Right lobe of liver (tissue), 4 donors: ENCODE measurements around the gene TFCP2L1.

ENCODE experiments used
- POLR2A ChIP-seq: fragments of 450-650 bp; IDR thresholded peaks from one replicate; pipeline ENCODE4 v1.6.1; 2017; ENCODE audit warnings: antibody characterized with exemption, mild to moderate bottlenecking
- TF ChIP-seq, protein P1 (sequence below), 4 donors: fragments of 200-600 bp in 3 of 4; fragments of 450-650 bp in 1 of 4; IDR thresholded peaks; one replicate each; pipeline versions ENCODE4 v1.5.1 to v1.8.0; 2016 to 2022; ENCODE audit warnings: antibody characterized with exemption in 4 of 4, mild to moderate bottlenecking in 2 of 4
- donor health status: DM: no; HTN: no; CAD: no.
- donor health status: DM: no; HTN: no; CAD: no.
- donor health status: DM: no; HTN: yes; CAD: no.

DNA sequence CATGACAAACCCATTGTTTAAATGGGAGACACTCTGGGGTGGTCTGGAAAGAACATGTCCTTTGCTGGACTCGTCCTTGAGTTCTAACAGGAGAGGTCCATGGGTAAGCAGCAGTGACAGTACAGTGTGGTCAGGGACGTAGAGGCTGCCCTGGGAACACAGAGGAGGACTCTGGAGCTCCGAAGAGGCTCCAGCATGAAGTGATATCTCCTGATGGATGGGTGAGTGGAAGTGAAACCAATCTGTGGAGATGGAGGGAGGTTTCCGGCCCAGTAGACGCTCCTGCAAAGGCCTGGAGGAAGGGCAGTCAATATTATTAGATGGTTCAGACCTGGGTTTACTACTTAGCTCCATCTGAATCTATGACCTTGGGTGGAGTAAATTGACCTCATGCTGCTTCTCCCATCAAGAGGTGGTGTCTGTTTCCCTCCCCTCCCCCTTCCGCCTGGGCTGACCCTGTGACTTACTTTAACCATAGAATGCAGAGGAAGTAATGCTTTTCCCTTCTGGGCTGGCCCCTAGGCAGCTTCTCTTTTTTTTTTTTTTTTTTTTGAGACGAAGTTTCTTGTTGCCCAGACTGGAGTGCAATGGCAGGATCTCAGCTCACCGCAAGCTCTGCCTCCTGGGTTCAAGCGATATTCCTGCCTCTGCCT, 2.3 kb upstream of the TFCP2L1 start:
- TF ChIP-seq, protein P1, sequence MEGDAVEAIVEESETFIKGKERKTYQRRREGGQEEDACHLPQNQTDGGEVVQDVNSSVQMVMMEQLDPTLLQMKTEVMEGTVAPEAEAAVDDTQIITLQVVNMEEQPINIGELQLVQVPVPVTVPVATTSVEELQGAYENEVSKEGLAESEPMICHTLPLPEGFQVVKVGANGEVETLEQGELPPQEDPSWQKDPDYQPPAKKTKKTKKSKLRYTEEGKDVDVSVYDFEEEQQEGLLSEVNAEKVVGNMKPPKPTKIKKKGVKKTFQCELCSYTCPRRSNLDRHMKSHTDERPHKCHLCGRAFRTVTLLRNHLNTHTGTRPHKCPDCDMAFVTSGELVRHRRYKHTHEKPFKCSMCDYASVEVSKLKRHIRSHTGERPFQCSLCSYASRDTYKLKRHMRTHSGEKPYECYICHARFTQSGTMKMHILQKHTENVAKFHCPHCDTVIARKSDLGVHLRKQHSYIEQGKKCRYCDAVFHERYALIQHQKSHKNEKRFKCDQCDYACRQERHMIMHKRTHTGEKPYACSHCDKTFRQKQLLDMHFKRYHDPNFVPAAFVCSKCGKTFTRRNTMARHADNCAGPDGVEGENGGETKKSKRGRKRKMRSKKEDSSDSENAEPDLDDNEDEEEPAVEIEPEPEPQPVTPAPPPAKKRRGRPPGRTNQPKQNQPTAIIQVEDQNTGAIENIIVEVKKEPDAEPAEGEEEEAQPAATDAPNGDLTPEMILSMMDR (IDR thresholded peaks at IDR 0.05) = no peak
- TF ChIP-seq POLR2A = no peak
